Psoas muscle (tissue), 8 donors: ENCODE measurements around the gene FMN2. TPM values are rescaled to one million over a fixed set of nuclear protein-coding genes. Genes with fewer than 3 reads are reported as not detected.
A peak's percentile ranks its signal among the peaks of the same experiment; 100 is the strongest.

Source experiments
- ATAC-seq, 4 donors: fragments of 200-7000 bp; cut with Tn5 transposase; one replicate each; pipeline ENCODE4 v1.9.1; 2020; ENCODE audit warnings: moderate library complexity in 3 of 4, mild to moderate bottlenecking in 2 of 4
- DNase-seq, 2 donors: peaks; one replicate each; pipeline ENCODE4 v3.0.0-alpha.2; 2020
- H3K27ac ChIP-seq: fragments of 200-600 bp; one replicate; pipeline ENCODE4 v1.8.0; 2022
- H3K27me3 ChIP-seq, 3 donors: fragments of 200-600 bp in 1 of 3; one replicate each; pipeline versions ENCODE4 v1.6.1 to v1.8.0; 2013 to 2022; ENCODE audit warnings: low read length in 2 of 3, mild to moderate bottlenecking in 2 of 3, moderate library complexity in 1 of 3; ENCODE audit not compliant: insufficient read depth in 3 of 3
- H3K36me3 ChIP-seq, 2 donors: fragments of 200-600 bp in 1 of 2; one replicate each; pipeline versions ENCODE4 v1.6.1 to v1.8.0; 2013 to 2022; ENCODE audit warnings: low read depth in 1 of 2, mild to moderate bottlenecking in 1 of 2, moderate library complexity in 1 of 2; ENCODE audit not compliant: insufficient read depth in 1 of 2
- H3K4me1 ChIP-seq: fragments of 200-600 bp; one replicate; pipeline ENCODE4 v1.8.0; 2022
- H3K4me3 ChIP-seq: fragments of 200-600 bp; one replicate; pipeline ENCODE4 v1.8.0; 2022; ENCODE audit warnings: mild to moderate bottlenecking
- H3K9me3 ChIP-seq: fragments of 200-600 bp; one replicate; pipeline ENCODE4 v1.8.0; 2022
- WGBS, 3 donors: extraction: QIAGEN DNeasy Blood & Tissue Kit; methylation state at CpG; one replicate each; pipeline versions ENCODE4 v1.1.6 to v1.1.7; 2013; 5-methylcytosine and 5-hydroxymethylcytosine counted together
- intact Hi-C, 2 donors: fragments of 100-400 bp; cut with DNase I; formaldehyde crosslinking; loops; one replicate each; pipeline versions ENCODE4 v1.11.0 to v1.14.2; 2022
- polyA plus RNA-seq, 3 donors: library from polyadenylated mRNA; stranded (reverse); fragments of 200-250 nt; gene quantifications; one replicate each; pipeline ENCODE4 v1.2.3, GENCODE V29; 2013
- total RNA-seq, 4 donors: library from RNA; stranded (reverse); fragmentation: NEBNext Ultra II Directional in 2 of 4; extraction: Animal tissue kit (Norgen Biotek cat#: 25700) in 2 of 4; gene quantifications; one replicate each; pipeline versions ENCODE4 v1.2.1 to v1.2.4, GENCODE V29; 2021 to 2023
- TF ChIP-seq, protein P1 (sequence below): fragments of 200-600 bp; IDR thresholded peaks from one replicate; pipeline ENCODE4 v1.8.0; 2022; ENCODE audit warnings: antibody characterized with exemption
- donor health status: healthy with polysubstance abuse.
- donor health status: DM: no; HTN: no; CAD: no; lungs with moderate emphysema.
- donor health status: Bipolar disorder and iron deficiency.
- donor health status: healthy.
- donor health status: DM: yes; HTN: yes; CAD: no.
- donor health status: DM: no; HTN: no; CAD: no.
- donor health status: DM: no; HTN: no; CAD: no.
- donor health status: DM: yes; HTN: yes; CAD: no.

FMN2 gene
- total and polyA plus RNA-seq, 7 donors, result 0.15 to 1.1 (median 0.52) TPM; not detected in 2

DNA sequence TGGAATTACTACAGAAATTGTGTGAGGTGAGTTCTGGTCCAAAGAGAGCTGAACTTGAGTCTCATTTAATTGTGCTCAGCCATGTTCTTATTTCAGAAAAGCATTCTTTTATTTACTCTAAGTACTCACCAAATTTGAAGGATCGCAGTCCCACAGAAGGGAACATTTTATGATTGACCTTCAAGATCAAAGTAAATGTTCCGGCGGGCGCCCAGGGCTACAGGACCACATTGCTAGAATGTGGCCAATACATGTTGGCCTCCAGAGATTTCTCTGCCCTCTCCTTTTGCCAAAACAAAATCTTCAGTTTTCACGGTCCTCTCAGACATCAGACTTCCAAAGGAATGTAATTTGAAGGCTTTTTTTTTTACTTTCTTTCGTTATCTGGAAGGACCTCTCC, 237.8 kb downstream of the FMN2 start:
- Histone ChIP-seq H3K27ac (no peak overlapping the region), H3K4me1 (no peaks in the 10 kb centered on the region), H3K9me3 (no peaks in the 10 kb centered on the region), H3K4me3 (no peak overlapping the region), H3K27me3 (no peaks in the 10 kb centered on the region), H3K36me3 (no peaks in the 10 kb centered on the region)
- TF ChIP-seq, protein P1, sequence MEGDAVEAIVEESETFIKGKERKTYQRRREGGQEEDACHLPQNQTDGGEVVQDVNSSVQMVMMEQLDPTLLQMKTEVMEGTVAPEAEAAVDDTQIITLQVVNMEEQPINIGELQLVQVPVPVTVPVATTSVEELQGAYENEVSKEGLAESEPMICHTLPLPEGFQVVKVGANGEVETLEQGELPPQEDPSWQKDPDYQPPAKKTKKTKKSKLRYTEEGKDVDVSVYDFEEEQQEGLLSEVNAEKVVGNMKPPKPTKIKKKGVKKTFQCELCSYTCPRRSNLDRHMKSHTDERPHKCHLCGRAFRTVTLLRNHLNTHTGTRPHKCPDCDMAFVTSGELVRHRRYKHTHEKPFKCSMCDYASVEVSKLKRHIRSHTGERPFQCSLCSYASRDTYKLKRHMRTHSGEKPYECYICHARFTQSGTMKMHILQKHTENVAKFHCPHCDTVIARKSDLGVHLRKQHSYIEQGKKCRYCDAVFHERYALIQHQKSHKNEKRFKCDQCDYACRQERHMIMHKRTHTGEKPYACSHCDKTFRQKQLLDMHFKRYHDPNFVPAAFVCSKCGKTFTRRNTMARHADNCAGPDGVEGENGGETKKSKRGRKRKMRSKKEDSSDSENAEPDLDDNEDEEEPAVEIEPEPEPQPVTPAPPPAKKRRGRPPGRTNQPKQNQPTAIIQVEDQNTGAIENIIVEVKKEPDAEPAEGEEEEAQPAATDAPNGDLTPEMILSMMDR, result no peak
- 54 to 63% (median 58%) methylated on average over 6 of the region's 6 CpGs for WGBS, 3 donors
- intact Hi-C loops, result no loop called here
- no peak for DNase-seq
- no peak for ATAC-seq

DNA sequence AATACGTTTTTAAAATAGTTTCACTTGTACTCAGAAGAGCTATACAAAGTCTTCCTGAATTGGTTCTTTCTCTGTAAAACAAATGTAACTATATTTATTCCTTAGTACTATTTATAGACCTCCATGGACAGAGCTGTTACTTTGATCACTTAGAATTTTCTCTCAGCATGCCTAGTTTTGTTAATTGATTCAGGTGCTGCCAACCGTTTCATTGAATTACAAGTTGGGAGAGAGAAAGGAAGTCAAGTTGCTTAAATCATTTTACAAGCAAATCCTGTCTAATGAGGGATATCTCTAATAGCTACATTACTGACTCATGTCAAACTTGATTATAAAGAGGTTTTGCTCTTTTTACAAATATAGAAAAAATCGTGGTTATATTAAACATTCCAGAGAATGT, 241.0 kb downstream of the FMN2 start:
- DNase-seq (no peak), ATAC-seq (no peak)
- H3K4me1 ChIP-seq, result no peaks in the 10 kb centered on the region
- H3K36me3 ChIP-seq, result no peaks in the 10 kb centered on the region
- 30 to 44% (median 35%) methylated on average over 3 of the region's 3 CpGs for WGBS, 3 donors
- H3K27ac ChIP-seq, result no peak overlapping the region
- no peak overlapping the region for H3K4me3 ChIP-seq
- no peaks in the 10 kb centered on the region for H3K27me3 ChIP-seq
- intact Hi-C loops, result no loop called here
- H3K9me3 ChIP-seq, result no peaks in the 10 kb centered on the region
- TF ChIP-seq, protein P1, result no peak

DNA sequence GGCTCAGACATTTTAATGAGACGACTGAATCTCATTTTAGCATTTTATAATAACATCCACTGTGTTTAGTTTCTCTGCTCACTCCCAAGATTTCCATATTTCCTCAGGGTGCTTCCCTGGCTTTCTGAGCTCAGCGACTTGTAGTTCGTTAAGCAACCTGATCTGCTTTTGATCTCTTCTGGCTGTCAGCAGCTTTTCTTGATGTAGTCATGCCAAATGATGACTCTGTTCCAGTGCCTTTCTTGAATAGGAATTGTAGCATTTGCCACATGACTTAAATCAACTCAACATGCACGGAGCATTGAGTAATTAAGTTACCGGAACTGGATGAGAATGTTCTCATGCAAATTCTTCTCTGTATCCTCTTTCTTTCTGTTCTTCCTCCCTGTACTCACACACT, 246.1 kb downstream of the FMN2 start:
- WGBS, 3 donors, result 17 to 32% (median 22%) methylated on average over 5 of the region's 5 CpGs
- TF ChIP-seq, protein P1, result no peak
- H3K4me1 ChIP-seq, result no peaks in the 10 kb centered on the region
- ATAC-seq (peak in 2 of 4 donors; percentile 70 to 76), DNase-seq (no peak)
- no peak overlapping the region for H3K4me3 ChIP-seq
- H3K36me3 ChIP-seq, result no peaks in the 10 kb centered on the region
- H3K27ac ChIP-seq, result no peak overlapping the region
- H3K9me3 ChIP-seq, result no peaks in the 10 kb centered on the region
- intact Hi-C loops, result no loop called here
- no peaks in the 10 kb centered on the region for H3K27me3 ChIP-seq

GRCh38 chr1:240338837-240339236, 247.2 kb downstream of the FMN2 start:
- intact Hi-C loops, result no loop called here
- no peaks in the 10 kb centered on the region for H3K9me3 ChIP-seq
- TF ChIP-seq, protein P1, result no peak
- H3K27ac ChIP-seq, result no peak overlapping the region
- H3K27me3 ChIP-seq, result no peaks in the 10 kb centered on the region
- H3K36me3 ChIP-seq, result no peaks in the 10 kb centered on the region
- no peak overlapping the region for H3K4me3 ChIP-seq
- no peaks in the 10 kb centered on the region for H3K4me1 ChIP-seq
- 88 to 96% (median 89%) methylated on average over 9 of the region's 9 CpGs for WGBS, 3 donors
- DNase-seq (no peak), ATAC-seq (no peak)
